Effector memory CD8-positive, alpha-beta T cell (primary cell): ENCODE data around the gene EHD3.
A peak's percentile ranks its signal among the peaks of the same experiment; 100 is the strongest.

ENCODE experiments used
- ATAC-seq: fragments of 150-1000 bp; cut with Tn5 transposase; replicated peaks from 2 replicates; pipeline ENCODE4 v1.10.0; 2021; ENCODE audit warnings: mild to moderate bottlenecking, moderate library complexity
- DNase-seq, 3 experiments: peaks; one replicate each; pipeline ENCODE4 v3.0.0; 2021
- H3K27ac Mint-ChIP-seq, 2 donors: one replicate each; pipeline ENCODE4 v1.8.0; 2022; ENCODE audit warnings: mild to moderate bottlenecking in 2 of 2, mixed read lengths in 2 of 2, moderate library complexity in 2 of 2
- H3K27me3 Mint-ChIP-seq, 2 donors: one replicate each; pipeline ENCODE4 v1.8.0; 2022; ENCODE audit warnings: mixed read lengths in 2 of 2
- H3K36me3 Mint-ChIP-seq: one replicate; pipeline ENCODE4 v1.8.0; 2022; ENCODE audit warnings: mild to moderate bottlenecking, moderate library complexity, mixed read lengths; ENCODE audit not compliant: insufficient read depth
- H3K4me1 Mint-ChIP-seq, 2 donors: one replicate each; pipeline ENCODE4 v1.8.0; 2022; ENCODE audit warnings: low read depth in 2 of 2, mixed read lengths in 2 of 2
- H3K4me3 Mint-ChIP-seq, 2 donors: one replicate each; pipeline ENCODE4 v1.8.0; 2022; ENCODE audit warnings: mild to moderate bottlenecking in 2 of 2, mixed read lengths in 2 of 2, moderate library complexity in 2 of 2
- H3K9me3 Mint-ChIP-seq, 2 donors: one replicate each; pipeline ENCODE4 v1.8.0; 2022; ENCODE audit warnings: mixed read lengths in 2 of 2

EHD3 gene

GRCh38 chr2:31219131-31219969, 14.6 kb upstream of the EHD3 start:
- ATAC-seq = peak; percentile 51
- no peak for DNase-seq

GRCh38 chr2:31221544-31221943, 12.4 kb upstream of the EHD3 start:
- H3K4me1 Mint-ChIP-seq = no peaks in the 10 kb centered on the region
- no peak overlapping the region for H3K4me3 Mint-ChIP-seq
- ATAC-seq (no peak), DNase-seq (no peak)
- H3K27ac Mint-ChIP-seq = no peak overlapping the region
- no peaks in the 10 kb centered on the region for H3K36me3 Mint-ChIP-seq
- no peaks in the 10 kb centered on the region for H3K9me3 Mint-ChIP-seq
- peaks cover 55 to 58% of the 10 kb centered on the region in 2 donors for H3K27me3 Mint-ChIP-seq

More at GRCh38 chr2:31219131-31219969, 14.6 kb upstream of the EHD3 start:
- Mint-ChIP-seq H3K4me3 (no peak overlapping the region), H3K4me1 (peaks cover 0 to 5% of the 10 kb centered on the region in 2 donors), H3K27ac (peak overlapping the region in 1 of 2 donors; percentile 8), H3K36me3 (no peaks in the 10 kb centered on the region), H3K27me3 (peaks cover 48 to 56% of the 10 kb centered on the region in 2 donors), H3K9me3 (no peaks in the 10 kb centered on the region)

GRCh38 chr2:31222071-31222470, 11.9 kb upstream of the EHD3 start:
- Mint-ChIP-seq H3K36me3 (no peaks in the 10 kb centered on the region), H3K4me3 (no peak overlapping the region), H3K27ac (no peak overlapping the region), H3K27me3 (peaks cover 55 to 64% of the 10 kb centered on the region in 2 donors), H3K9me3 (no peaks in the 10 kb centered on the region), H3K4me1 (no peaks in the 10 kb centered on the region)
- ATAC-seq = no peak
- no peak for DNase-seq

- Mint-ChIP-seq H3K27ac (no peak overlapping the region), H3K4me3 (no peak overlapping the region), H3K4me1 (no peaks in the 10 kb centered on the region), H3K9me3 (no peaks in the 10 kb centered on the region), H3K27me3 (peaks cover 55 to 73% of the 10 kb centered on the region in 2 donors), H3K36me3 (no peaks in the 10 kb centered on the region)
- ATAC-seq = no peak
- DNase-seq = no peak
Measured at GRCh38 chr2:31223026-31223425, 10.9 kb upstream of the EHD3 start.

- no peaks in the 10 kb centered on the region for H3K9me3 Mint-ChIP-seq
- no peak for DNase-seq
- peaks cover 48 to 76% of the 10 kb centered on the region in 2 donors for H3K27me3 Mint-ChIP-seq
- no peaks in the 10 kb centered on the region for H3K36me3 Mint-ChIP-seq
- no peak overlapping the region for H3K27ac Mint-ChIP-seq
- no peaks in the 10 kb centered on the region for H3K4me1 Mint-ChIP-seq
- no peak for ATAC-seq
- no peak overlapping the region for H3K4me3 Mint-ChIP-seq
Measured at GRCh38 chr2:31223749-31224148, 10.2 kb upstream of the EHD3 start.

GRCh38 chr2:31226266-31226665, 7.7 kb upstream of the EHD3 start:
- no peak for DNase-seq
- Mint-ChIP-seq H3K27me3 (peaks cover 29 to 65% of the 10 kb centered on the region in 2 donors), H3K9me3 (no peaks in the 10 kb centered on the region), H3K36me3 (no peaks in the 10 kb centered on the region), H3K4me3 (no peak overlapping the region), H3K4me1 (no peaks in the 10 kb centered on the region), H3K27ac (no peak overlapping the region)
- ATAC-seq = no peak

- no peaks in the 10 kb centered on the region for H3K36me3 Mint-ChIP-seq
- H3K9me3 Mint-ChIP-seq = no peaks in the 10 kb centered on the region
- H3K4me1 Mint-ChIP-seq = no peaks in the 10 kb centered on the region
- ATAC-seq (no peak), DNase-seq (no peak)
- H3K27ac Mint-ChIP-seq = no peak overlapping the region
- H3K27me3 Mint-ChIP-seq = peaks cover 25 to 64% of the 10 kb centered on the region in 2 donors
- no peak overlapping the region for H3K4me3 Mint-ChIP-seq
Measured at GRCh38 chr2:31227110-31227509, 6.8 kb upstream of the EHD3 start.

GRCh38 chr2:31227711-31228125, 6.2 kb upstream of the EHD3 start:
- ATAC-seq (no peak), DNase-seq (no peak)
- Mint-ChIP-seq H3K4me3 (no peak overlapping the region), H3K27me3 (peaks cover 21 to 57% of the 10 kb centered on the region in 2 donors), H3K9me3 (no peaks in the 10 kb centered on the region), H3K4me1 (no peaks in the 10 kb centered on the region), H3K36me3 (no peaks in the 10 kb centered on the region), H3K27ac (no peak overlapping the region)

- peaks cover 0 to 5% of the 10 kb centered on the region in 2 donors for H3K4me1 Mint-ChIP-seq
- ATAC-seq = no peak
- H3K27ac Mint-ChIP-seq = no peak overlapping the region
- no peaks in the 10 kb centered on the region for H3K9me3 Mint-ChIP-seq
- H3K27me3 Mint-ChIP-seq = peaks cover 14 to 49% of the 10 kb centered on the region in 2 donors
- H3K36me3 Mint-ChIP-seq = no peaks in the 10 kb centered on the region
- DNase-seq = no peak
- no peak overlapping the region for H3K4me3 Mint-ChIP-seq
Measured at GRCh38 chr2:31228717-31229116, 5.2 kb upstream of the EHD3 start.

- H3K36me3 Mint-ChIP-seq = no peaks in the 10 kb centered on the region
- peaks cover 2 to 43% of the 10 kb centered on the region in 2 donors for H3K27me3 Mint-ChIP-seq
- H3K4me1 Mint-ChIP-seq = peaks cover 8 to 12% of the 10 kb centered on the region in 2 donors
- no peak overlapping the region for H3K4me3 Mint-ChIP-seq
- no peak overlapping the region for H3K27ac Mint-ChIP-seq
- H3K9me3 Mint-ChIP-seq = no peaks in the 10 kb centered on the region
- no peak for DNase-seq
- no peak for ATAC-seq
Measured at GRCh38 chr2:31230751-31231150, 3.2 kb upstream of the EHD3 start.

GRCh38 chr2:31231571-31232302, 2.2 kb upstream of the EHD3 start:
- no peak overlapping the region for H3K4me3 Mint-ChIP-seq
- no peaks in the 10 kb centered on the region for H3K36me3 Mint-ChIP-seq
- no peak overlapping the region for H3K27ac Mint-ChIP-seq
- H3K4me1 Mint-ChIP-seq = peaks cover 9 to 12% of the 10 kb centered on the region in 2 donors
- no peak for DNase-seq
- ATAC-seq = no peak
- no peaks in the 10 kb centered on the region for H3K9me3 Mint-ChIP-seq
- H3K27me3 Mint-ChIP-seq = peaks cover 0 to 38% of the 10 kb centered on the region in 2 donors

GRCh38 chr2:31232586-31232985, 1.4 kb upstream of the EHD3 start:
- peaks cover 9 to 12% of the 10 kb centered on the region in 2 donors for H3K4me1 Mint-ChIP-seq
- DNase-seq = no peak
- ATAC-seq = no peak
- no peak overlapping the region for H3K27ac Mint-ChIP-seq
- H3K27me3 Mint-ChIP-seq = peaks cover 0 to 30% of the 10 kb centered on the region in 2 donors
- H3K36me3 Mint-ChIP-seq = no peaks in the 10 kb centered on the region
- H3K4me3 Mint-ChIP-seq = no peak overlapping the region
- H3K9me3 Mint-ChIP-seq = no peaks in the 10 kb centered on the region

GRCh38 chr2:31233231-31233630, 721 bp upstream of the EHD3 start:
- ATAC-seq (no peak), DNase-seq (no peak)
- peak overlapping the region; percentile 79 to 81 for H3K4me3 Mint-ChIP-seq
- H3K27ac Mint-ChIP-seq = peak overlapping the region in 1 of 2 donors; percentile 29
- H3K36me3 Mint-ChIP-seq = no peaks in the 10 kb centered on the region
- H3K4me1 Mint-ChIP-seq = peaks cover 9 to 12% of the 10 kb centered on the region in 2 donors
- H3K27me3 Mint-ChIP-seq = peaks cover 0 to 24% of the 10 kb centered on the region in 2 donors
- H3K9me3 Mint-ChIP-seq = no peaks in the 10 kb centered on the region
